ENCODE data around the gene MTX1. TPM values are rescaled to one million over a fixed set of nuclear protein-coding genes. Genes with fewer than 3 reads are reported as not detected.

Gene MTX1
- total RNA-seq, 1 experiment from 2014 or later: 69.1 TPM

GRCh38 chr1:155226188-155226909 is 17.9 kb downstream of the MTX1 start:
- Histone ChIP-seq H3K9me2 (ENCODE audit: insufficient read depth) (no peaks in the 10 kb centered on the region), H3K9me3 (ENCODE audit: control insufficient read depth in 1 of 2, insufficient read depth in 1 of 2, low read depth in 1 of 2, low read length in 2 of 2) (no peaks in the 10 kb centered on the region), H3K36me3 (ENCODE audit: control insufficient read depth in 1 of 2, insufficient read depth in 2 of 2, low read length in 2 of 2) (no peaks in the 10 kb centered on the region), H3K9ac (ENCODE audit: low read length) (peak overlapping the region; percentile 78), H3K4me3 (replicated peaks in 1 of 2; ENCODE audit: low read depth in 1 of 2, low read length in 2 of 2) (peak overlapping the region; percentile 63 to 69), H3K4me1 (ENCODE audit: control insufficient read depth in 1 of 2, insufficient read depth in 2 of 2, low read length in 2 of 2) (peaks cover 17 to 43% of the 10 kb centered on the region in 2 experiments), H3K4me2 (ENCODE audit: low read length) (peak overlapping the region; percentile 88), H3K27me3 (ENCODE audit: insufficient read depth, low read length) (no peaks in the 10 kb centered on the region), H4K20me1 (ENCODE audit: insufficient read depth) (no peaks in the 10 kb centered on the region), H2AFZ (ENCODE audit: low read depth, low read length, poor library complexity, severe bottlenecking) (no peak overlapping the region), H3K79me2 (ENCODE audit: insufficient read depth, low read length) (peaks cover 11% of the 10 kb centered on the region), H3K27ac (ENCODE audit: low read depth, low read length) (peak overlapping the region; percentile 95)
- ChIA-PET RAD21 (ENCODE audit: low non-redundant PET in 1 of 2, low total read pairs in 2 of 2, uncharacterized antibody in 2 of 2, unreplicated experiment in 2 of 2) (no interaction called here), CTCF (interaction anchor here (0.7 to 2.1 kb wide), 6 partner anchors 19 to 135 kb away, joined by 3 to 9 read pairs (median 4); partner anchors contain the start of genes KRTCAP2 and TRIM46), POLR2A (interaction anchor here (0.7 to 3.0 kb wide), 8 partner anchors 14 to 53 kb away, joined by 3 to 14 read pairs (median 4); partner anchors contain the start of genes KRTCAP2, MTX1 and THBS3)
- ATAC-seq (peak; percentile 51), DNase-seq (ENCODE audit: low read depth, low spot score) (peak; percentile 71)
- no TSS peak for BruUV-seq (replicated peaks)
- TF ChIP-seq POLR2AphosphoS5 (IDR thresholded peaks at IDR 0.05; ENCODE audit: low read depth, low read length) (no peak; the same call in 1 of the 2 replicates), ELF1 (IDR thresholded peaks at IDR 0.05; ENCODE audit: borderline replicate concordance, low read depth) (no peak), YY1 (IDR thresholded peaks at IDR 0.05; ENCODE audit: extremely low read depth, insufficient replicate concordance, low read depth, low read length) (peak; percentile 7), ZBTB33 (IDR thresholded peaks at IDR 0.05; ENCODE audit: extremely low read depth, insufficient replicate concordance, low read length) (no peak), REST (IDR thresholded peaks at IDR 0.05; ENCODE audit: low read depth) (no peak), CEBPB (IDR thresholded peaks at IDR 0.05; ENCODE audit: low read depth) (no peak), SRF (IDR thresholded peaks at IDR 0.05; ENCODE audit: low read depth) (no peak), MAX (IDR thresholded peaks at IDR 0.05) (no peak; the same call in 1 of the 2 replicates), ZFX (IDR thresholded peaks at IDR 0.05) (no peak), CTCF (IDR thresholded peaks at IDR 0.05 in 2 of 3, conservative IDR thresholded peaks at IDR 0.05 in 1 of 3; ENCODE audit: borderline replicate concordance in 1 of 3, insufficient read depth in 1 of 3, low read depth in 2 of 3, low read length in 2 of 3) (peak; percentile 49 to 82 (median 61)), CBX3 (IDR thresholded peaks at IDR 0.05; ENCODE audit: low read depth) (no peak), FOSL1 (IDR thresholded peaks at IDR 0.05; ENCODE audit: low read depth) (no peak), SP1 (IDR thresholded peaks at IDR 0.05; ENCODE audit: low read depth) (no peak), EGR1 (IDR thresholded peaks at IDR 0.05; ENCODE audit: low read depth) (no peak), RAD21 (IDR thresholded peaks at IDR 0.05; ENCODE audit: low read depth) (peak; percentile 77), EZH2phosphoT487 (IDR thresholded peaks at IDR 0.05; ENCODE audit: borderline replicate concordance) (no peak), JUND (IDR thresholded peaks at IDR 0.05) (no peak), SIN3A (IDR thresholded peaks at IDR 0.05; ENCODE audit: low read depth) (peak; percentile 26; the same call in 1 of the 2 replicates)
- TF ChIP-seq, protein P1, sequence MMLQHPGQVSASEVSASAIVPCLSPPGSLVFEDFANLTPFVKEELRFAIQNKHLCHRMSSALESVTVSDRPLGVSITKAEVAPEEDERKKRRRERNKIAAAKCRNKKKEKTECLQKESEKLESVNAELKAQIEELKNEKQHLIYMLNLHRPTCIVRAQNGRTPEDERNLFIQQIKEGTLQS (IDR thresholded peaks at IDR 0.05): no peak
- intact Hi-C loops (cut with micrococcal nuclease): loop anchor here (2.0 kb wide), 1 partner anchor 18 kb away; the partner anchor contains the start of gene MTX1
